A549 (cell line): ENCODE results near the gene RAB8A. TPM values are rescaled to one million over a fixed set of nuclear protein-coding genes. Genes with fewer than 3 reads are reported as not detected.

Source experiments
- ATAC-seq, 2 experiments: fragments of 200-7000 bp in 1 of 2; fragments of >200 bp in 1 of 2; cut with Nextera tagmentation in 1 of 2; cut with Tn5 transposase in 1 of 2; 3 replicates each; pipeline versions ENCODE4 v1.8.0 to v1.9.1; 2018 to 2020; ENCODE audit warnings: mild to moderate bottlenecking in 1 of 2, moderate library complexity in 1 of 2
- CTCF ChIA-PET: fragments of 300-600 bp; sonication (Branson Sonifier 250); formaldehyde crosslinking; extraction: SDS; loops from one replicate; lab custom pipeline; 2021; ENCODE audit warnings: antibody characterized with exemption, inconsistent platforms; lab: Yijun Ruan, JAX
- POLR2A ChIA-PET: fragments of 350-600 bp; formaldehyde crosslinking; extraction: SDS; loops from one replicate; lab custom pipeline; 2021; ENCODE audit warnings: antibody characterized with exemption, inconsistent platforms; lab: Yijun Ruan, JAX
- DNase-seq, 2 experiments: peaks; one replicate each; pipeline versions ENCODE4 v3.0.0 to v3.0.0-alpha.2; 2011 to 2016; ENCODE audit warnings: low read depth in 1 of 2, low spot score in 1 of 2
- FAIRE-seq: peaks from 2 replicates; lab custom pipeline; 2011; peaks lifted over from hg19 to GRCh38; lab: Jason Lieb, UNC
- H3K27ac ChIP-seq, 2 experiments: fragments of >200 bp; sonication (Bioruptor Twin); formaldehyde crosslinking; 3 replicates each; pipeline ENCODE4 v1.5.1; 2016 to 2017
- H3K4me1 ChIP-seq: fragments of >200 bp; sonication (Bioruptor Twin); formaldehyde crosslinking; 3 replicates; pipeline ENCODE4 v1.6.1; 2016
- H3K4me2 ChIP-seq: fragments of >200 bp; sonication (Bioruptor Twin); formaldehyde crosslinking; 3 replicates; pipeline ENCODE4 v1.6.1; 2016
- H3K4me3 ChIP-seq: fragments of >200 bp; sonication (Bioruptor Twin); formaldehyde crosslinking; 3 replicates; pipeline ENCODE4 v1.5.1; 2016
- H3K9me3 ChIP-seq: fragments of >200 bp; sonication (Bioruptor Twin); formaldehyde crosslinking; 3 replicates; pipeline ENCODE4 v1.6.1; 2016
- BHLHE40 ChIP-seq: IDR thresholded peaks from 2 replicates; pipeline ENCODE4 v1.6.1; 2012; ENCODE audit warnings: low read depth, low read length, inconsistent platforms
- CHD2 ChIP-seq: fragments of 150-350 bp; IDR thresholded peaks from 2 replicates; pipeline ENCODE4 v1.6.1; 2014; ENCODE audit warnings: low read length; ENCODE audit not compliant: partially characterized antibody
- EHF ChIP-seq: fragments of 250-450 bp; sonication (Bioruptor Pico); IDR thresholded peaks from 2 replicates; pipeline ENCODE4 v1.5.0; 2020; ENCODE audit warnings: mild to moderate bottlenecking
- EHMT2 ChIP-seq: fragments of 200-600 bp; sonication (generic); IDR thresholded peaks from 2 replicates; pipeline ENCODE4 v1.6.1; 2016; ENCODE audit warnings: antibody characterized with exemption, low read depth, mild to moderate bottlenecking, moderate library complexity
- EP300 ChIP-seq, 2 experiments: fragments of >200 bp; sonication (Bioruptor Twin); formaldehyde crosslinking; IDR thresholded peaks; 2 replicates in 1 of 2; 3 replicates in 1 of 2; pipeline ENCODE4 v1.6.1; 2016 to 2017
- HDAC2 ChIP-seq: fragments of 200-600 bp; sonication (generic); IDR thresholded peaks from 2 replicates; pipeline ENCODE4 v1.6.1; 2016
- HEYL ChIP-seq: fragments of 250-450 bp; sonication (Bioruptor Pico); IDR thresholded peaks from 2 replicates; pipeline ENCODE4 v1.8.0; 2021; ENCODE audit warnings: mild to moderate bottlenecking, moderate library complexity
- HOXB5 ChIP-seq: fragments of 250-450 bp; sonication (Bioruptor Pico); IDR thresholded peaks from 2 replicates; pipeline ENCODE4 v1.5.0; 2020; ENCODE audit warnings: mild to moderate bottlenecking, moderate library complexity
- KDM1A ChIP-seq: fragments of 200-600 bp; sonication (generic); IDR thresholded peaks from 2 replicates; pipeline ENCODE4 v1.6.1; 2016; ENCODE audit warnings: low read depth, mild to moderate bottlenecking
- KDM5A ChIP-seq: fragments of 200-600 bp; sonication (generic); IDR thresholded peaks from 2 replicates; pipeline ENCODE4 v1.6.1; 2016; ENCODE audit warnings: antibody characterized with exemption, mild to moderate bottlenecking
- MYC ChIP-seq: IDR thresholded peaks from 2 replicates; pipeline ENCODE4 v1.6.1; 2012; ENCODE audit warnings: mild to moderate bottlenecking, inconsistent platforms, low read length, improper control_type of control experiment, borderline replicate concordance
- NPAS2 ChIP-seq: fragments of 250-450 bp; sonication (Bioruptor Pico); IDR thresholded peaks from 2 replicates; pipeline ENCODE4 v1.8.0; 2022; ENCODE audit warnings: mild to moderate bottlenecking, moderate library complexity, borderline replicate concordance
- PHF8 ChIP-seq: fragments of 200-600 bp; sonication (generic); IDR thresholded peaks from 2 replicates; pipeline ENCODE4 v1.6.1; 2016; ENCODE audit warnings: low read depth, mild to moderate bottlenecking, antibody characterized with exemption, moderate library complexity, borderline replicate concordance
- POLR2AphosphoS2 ChIP-seq: conservative IDR thresholded peaks from 2 replicates; pipeline ENCODE4 v1.6.1; 2012; ENCODE audit warnings: low read length, improper control_type of control experiment, inconsistent platforms
- RAD21 ChIP-seq, 2 experiments: fragments of >200 bp in 1 of 2; sonication (Bioruptor Twin) in 1 of 2; formaldehyde crosslinking in 1 of 2; IDR thresholded peaks in 1 of 2; conservative IDR thresholded peaks in 1 of 2; 2 replicates in 1 of 2; 3 replicates in 1 of 2; pipeline ENCODE4 v1.6.1; 2012 to 2018; ENCODE audit warnings: inconsistent platforms in 1 of 2
- RCOR1 ChIP-seq: fragments of 150-350 bp; IDR thresholded peaks from 2 replicates; pipeline ENCODE4 v1.6.1; 2014; ENCODE audit warnings: antibody characterized with exemption, low read length, low read depth
- RNF2 ChIP-seq: fragments of 200-600 bp; sonication (generic); IDR thresholded peaks from 2 replicates; pipeline ENCODE4 v1.6.1; 2016; ENCODE audit warnings: low read depth, mild to moderate bottlenecking, antibody characterized with exemption, moderate library complexity, borderline replicate concordance
- SMC3 ChIP-seq: fragments of >200 bp; sonication (Bioruptor Twin); formaldehyde crosslinking; IDR thresholded peaks from 3 replicates; pipeline ENCODE4 v1.6.1; 2018; ENCODE audit warnings: inconsistent platforms
- SREBF2 ChIP-seq: fragments of 450-650 bp; IDR thresholded peaks from 2 replicates; pipeline ENCODE4 v1.6.1; 2014; ENCODE audit warnings: mild to moderate bottlenecking, moderate library complexity
- TFCP2L1 ChIP-seq: fragments of 250-450 bp; sonication (Bioruptor Pico); IDR thresholded peaks from 2 replicates; pipeline ENCODE4 v1.5.0; 2021; ENCODE audit warnings: mild to moderate bottlenecking
- TP53 ChIP-seq: fragments of 250-450 bp; sonication (Bioruptor Pico); IDR thresholded peaks from 2 replicates; pipeline ENCODE4 v1.5.0; 2021; ENCODE audit warnings: mild to moderate bottlenecking, moderate library complexity
- ZC3H11A ChIP-seq: fragments of 450-650 bp; IDR thresholded peaks from 2 replicates; pipeline ENCODE4 v1.6.1; 2014; ENCODE audit warnings: antibody characterized with exemption, mild to moderate bottlenecking
- ZNF302 ChIP-seq: fragments of 250-450 bp; sonication (Bioruptor Pico); IDR thresholded peaks from 2 replicates; pipeline ENCODE4 v1.9.0; 2021; ENCODE audit warnings: inconsistent platforms, mild to moderate bottlenecking, moderate library complexity
- ZSCAN20 ChIP-seq: fragments of 250-450 bp; sonication (Bioruptor Pico); IDR thresholded peaks from 2 replicates; pipeline ENCODE4 v1.8.0; 2022; ENCODE audit warnings: mild to moderate bottlenecking, moderate library complexity
- WGBS: methylation state at CpG from one replicate; pipeline ENCODE4 v1.1.6; 2017; ENCODE audit errors: missing lambda C conversion rate; 5-methylcytosine and 5-hydroxymethylcytosine counted together
- polyA plus RNA-seq, 4 experiments: library from polyadenylated mRNA; depleted of rRNA in 3 of 4; stranded (reverse); fragments of >200 nt; fragmentation: RNase III in 1 of 4; extraction: RNeasy Plus Mini Kit Qiagen cat#74134 plus additional on column Dnase treatment in 1 of 4; gene quantifications; 2 replicates in 3 of 4; 3 replicates in 1 of 4; pipeline ENCODE4 v1.2.3, GENCODE V29; 2011 to 2017
- TF ChIP-seq, protein P1 (sequence below): fragments of >200 bp; sonication (Bioruptor Twin); formaldehyde crosslinking; IDR thresholded peaks from 3 replicates; pipeline ENCODE4 v1.6.1; 2016
- TF ChIP-seq, protein P2 (sequence below): fragments of 250-450 bp; sonication (Bioruptor Pico); IDR thresholded peaks from 2 replicates; pipeline ENCODE4 v1.5.0; 2021; ENCODE audit warnings: mild to moderate bottlenecking, moderate library complexity, borderline replicate concordance
- TF ChIP-seq, protein P3 (sequence below): IDR thresholded peaks from 2 replicates; pipeline ENCODE4 v1.6.1; 2012; ENCODE audit warnings: low read depth, borderline replicate concordance

RAB8A gene
- polyA plus RNA-seq, 2 of the 4 experiments (the other 2 are of a cell fraction), result 89.2 to 91.4 TPM

DNA sequence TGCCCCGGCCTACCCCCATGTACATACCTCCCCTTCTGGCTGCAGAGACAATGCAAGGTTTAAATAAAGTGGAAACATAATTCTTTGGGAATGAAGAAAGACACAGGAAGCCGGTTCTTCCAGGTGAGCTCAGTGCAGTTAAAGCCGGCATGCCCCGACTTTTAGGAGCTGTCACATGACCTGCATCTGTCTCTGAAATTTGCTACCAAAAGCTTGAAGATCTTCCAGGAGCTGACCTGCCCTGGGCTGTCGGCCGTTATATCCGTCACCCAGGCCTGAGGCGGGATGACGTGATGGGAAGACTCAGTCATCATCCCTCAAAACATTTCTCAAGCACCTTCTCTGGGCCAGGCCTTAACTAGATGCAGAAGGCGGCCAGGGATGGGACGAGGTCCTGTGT lies 10.3 kb downstream of the RAB8A start:
- H3K4me3 ChIP-seq, result no peak overlapping the region
- DNase-seq (no peak), ATAC-seq (no peak), FAIRE-seq (no peak)
- no peak overlapping the region for H3K27ac ChIP-seq
- 97% methylated on average over 11 of the region's 11 CpGs for WGBS
- no peak overlapping the region for H3K4me2 ChIP-seq
- no peaks in the 10 kb centered on the region for H3K4me1 ChIP-seq
- POLR2A ChIA-PET, result no interaction called here
- TF ChIP-seq KDM1A (no peak), HOXB5 (CRISPR knock-in tag) (no peak), ZSCAN20 (CRISPR knock-in tag) (no peak), EHMT2 (no peak), RCOR1 (no peak), TFCP2L1 (CRISPR knock-in tag) (no peak), SREBF2 (no peak), CHD2 (no peak), POLR2AphosphoS2 (no peak), HDAC2 (no peak), NPAS2 (no peak), RAD21 (conservative IDR thresholded peaks at IDR 0.05 in 1 of 2, IDR thresholded peaks at IDR 0.05 in 1 of 2) (no peak), EHF (CRISPR knock-in tag) (no peak), ZC3H11A (no peak), EP300 (IDR thresholded peaks at IDR 0.05) (no peak), MYC (no peak)
- TF ChIP-seq, protein P1, sequence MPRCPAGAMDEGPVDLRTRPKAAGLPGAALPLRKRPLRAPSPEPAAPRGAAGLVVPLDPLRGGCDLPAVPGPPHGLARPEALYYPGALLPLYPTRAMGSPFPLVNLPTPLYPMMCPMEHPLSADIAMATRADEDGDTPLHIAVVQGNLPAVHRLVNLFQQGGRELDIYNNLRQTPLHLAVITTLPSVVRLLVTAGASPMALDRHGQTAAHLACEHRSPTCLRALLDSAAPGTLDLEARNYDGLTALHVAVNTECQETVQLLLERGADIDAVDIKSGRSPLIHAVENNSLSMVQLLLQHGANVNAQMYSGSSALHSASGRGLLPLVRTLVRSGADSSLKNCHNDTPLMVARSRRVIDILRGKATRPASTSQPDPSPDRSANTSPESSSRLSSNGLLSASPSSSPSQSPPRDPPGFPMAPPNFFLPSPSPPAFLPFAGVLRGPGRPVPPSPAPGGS, result no peak
- CTCF ChIA-PET, result interaction anchor here (2.2 kb wide), 1 partner anchor 80 kb away, joined by 10 read pairs; no protein-coding TSS in a partner anchor
- H3K9me3 ChIP-seq, result no peaks in the 10 kb centered on the region

DNA sequence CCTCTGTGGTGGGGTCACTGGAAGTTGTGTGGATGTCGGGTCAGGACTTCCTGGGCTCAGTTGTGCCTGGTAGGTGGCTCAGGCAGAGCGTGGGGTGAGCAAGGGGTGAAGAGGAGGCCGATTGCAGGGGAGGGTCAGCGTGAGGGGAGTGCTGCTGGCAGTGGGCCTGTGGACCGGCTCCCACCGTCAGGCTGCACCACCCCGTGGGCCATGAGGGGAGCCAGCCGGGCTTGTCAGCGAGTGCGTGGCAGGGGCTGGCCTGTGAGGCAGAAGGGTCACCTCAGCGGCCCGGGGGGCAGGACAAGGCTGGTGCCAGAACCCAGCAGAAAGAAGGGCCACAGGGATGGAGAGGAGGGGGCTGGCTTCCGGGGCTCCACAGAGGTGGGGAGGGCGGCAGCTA lies 13.3 kb downstream of the RAB8A start:
- H3K4me2 ChIP-seq, result no peak overlapping the region
- FAIRE-seq (no peak), DNase-seq (no peak), ATAC-seq (no peak)
- POLR2A ChIA-PET, result interaction anchor here (0.9 kb wide), 1 partner anchor 13 kb away, joined by 4 read pairs; the partner anchor contains the start of gene RAB8A
- no peaks in the 10 kb centered on the region for H3K9me3 ChIP-seq
- no peak for TF ChIP-seq ZNF302 (CRISPR knock-in tag)
- CTCF ChIA-PET, result no interaction called here
- H3K4me1 ChIP-seq, result no peaks in the 10 kb centered on the region
- H3K4me3 ChIP-seq, result no peak overlapping the region
- WGBS, result 98% methylated on average over 13 of the region's 14 CpGs
- no peak overlapping the region for H3K27ac ChIP-seq

DNA sequence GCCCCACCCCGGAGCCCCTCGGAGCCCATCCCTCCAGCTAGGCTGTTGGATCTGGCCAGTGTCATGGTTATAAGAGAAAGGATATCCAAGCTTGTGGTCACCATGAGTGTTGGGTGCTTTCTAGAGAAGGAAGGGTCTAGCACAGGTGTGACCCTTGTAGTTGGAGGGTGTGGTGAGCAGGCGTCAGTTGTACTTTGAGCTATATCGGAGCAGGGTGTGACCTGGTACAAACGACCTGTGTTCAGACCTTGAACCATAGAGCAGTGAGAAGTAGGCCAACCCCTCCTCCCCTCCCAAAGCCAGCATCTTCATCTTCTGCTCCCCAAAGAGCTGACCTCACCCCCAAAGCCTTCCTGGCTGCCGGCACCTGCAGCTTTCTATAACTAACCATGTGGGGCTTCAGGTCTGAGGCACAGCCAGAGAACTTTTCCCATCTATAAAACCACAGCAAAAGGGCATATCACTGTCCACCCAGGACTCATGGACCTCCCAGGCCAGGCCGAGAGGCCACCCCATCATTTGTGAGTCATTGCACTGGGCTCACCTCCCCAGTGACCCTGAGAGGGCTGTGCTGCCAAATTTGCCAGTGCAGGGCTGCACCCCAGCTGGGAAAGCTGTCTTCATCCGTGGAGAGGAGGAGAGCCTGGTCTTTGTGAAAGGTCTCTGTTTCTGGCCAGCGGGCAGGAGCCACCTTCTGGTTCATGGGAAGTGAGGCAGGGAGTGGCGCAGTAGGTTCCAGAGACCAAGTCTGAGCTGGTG lies 14.2 kb downstream of the RAB8A start:
- FAIRE-seq, result no peak
- TF ChIP-seq PHF8 (no peak), EP300 (IDR thresholded peaks at IDR 0.05) (no peak), TP53 (no peak), KDM5A (no peak), SMC3 (no peak), KDM1A (no peak), RAD21 (conservative IDR thresholded peaks at IDR 0.05 in 1 of 2, IDR thresholded peaks at IDR 0.05 in 1 of 2) (no peak), EHF (CRISPR knock-in tag) (no peak), HEYL (CRISPR knock-in tag) (no peak), BHLHE40 (no peak), RNF2 (no peak)
- TF ChIP-seq, protein P2, sequence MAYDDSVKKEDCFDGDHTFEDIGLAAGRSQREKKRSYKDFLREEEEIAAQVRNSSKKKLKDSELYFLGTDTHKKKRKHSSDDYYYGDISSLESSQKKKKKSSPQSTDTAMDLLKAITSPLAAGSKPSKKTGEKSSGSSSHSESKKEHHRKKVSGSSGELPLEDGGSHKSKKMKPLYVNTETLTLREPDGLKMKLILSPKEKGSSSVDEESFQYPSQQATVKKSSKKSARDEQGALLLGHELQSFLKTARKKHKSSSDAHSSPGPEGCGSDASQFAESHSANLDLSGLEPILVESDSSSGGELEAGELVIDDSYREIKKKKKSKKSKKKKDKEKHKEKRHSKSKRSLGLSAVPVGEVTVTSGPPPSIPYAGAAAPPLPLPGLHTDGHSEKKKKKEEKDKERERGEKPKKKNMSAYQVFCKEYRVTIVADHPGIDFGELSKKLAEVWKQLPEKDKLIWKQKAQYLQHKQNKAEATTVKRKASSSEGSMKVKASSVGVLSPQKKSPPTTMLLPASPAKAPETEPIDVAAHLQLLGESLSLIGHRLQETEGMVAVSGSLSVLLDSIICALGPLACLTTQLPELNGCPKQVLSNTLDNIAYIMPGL (CRISPR knock-in tag), result no peak
- TF ChIP-seq, protein P3, sequence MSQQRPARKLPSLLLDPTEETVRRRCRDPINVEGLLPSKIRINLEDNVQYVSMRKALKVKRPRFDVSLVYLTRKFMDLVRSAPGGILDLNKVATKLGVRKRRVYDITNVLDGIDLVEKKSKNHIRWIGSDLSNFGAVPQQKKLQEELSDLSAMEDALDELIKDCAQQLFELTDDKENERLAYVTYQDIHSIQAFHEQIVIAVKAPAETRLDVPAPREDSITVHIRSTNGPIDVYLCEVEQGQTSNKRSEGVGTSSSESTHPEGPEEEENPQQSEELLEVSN, result no peak
- TF ChIP-seq, all 56 proteins: peak for 0
- 79% methylated on average over 7 of the region's 10 CpGs for WGBS
- ChIA-PET POLR2A (no interaction called here), CTCF (interaction anchor here (0.7 to 1.4 kb wide), 4 partner anchors 10 to 63 kb away, joined by 3 to 6 read pairs (median 4); partner anchors contain the start of gene RAB8A)
- DNase-seq, result no peak
- no peak overlapping the region for H3K4me2 ChIP-seq
- no peak overlapping the region for H3K4me3 ChIP-seq
- ATAC-seq, result no peak
- no peak overlapping the region for H3K27ac ChIP-seq
- no peaks in the 10 kb centered on the region for H3K4me1 ChIP-seq
- no peaks in the 10 kb centered on the region for H3K9me3 ChIP-seq
